Superior temporal gyrus (tissue), 1 donor: ENCODE measurements around the gene FGF14.

Experiments used
- DNase-seq: peaks from one replicate; pipeline ENCODE4 v3.0.0-alpha.2; 2016; ENCODE audit errors: extremely low spot score

The FGF14 gene

DNA sequence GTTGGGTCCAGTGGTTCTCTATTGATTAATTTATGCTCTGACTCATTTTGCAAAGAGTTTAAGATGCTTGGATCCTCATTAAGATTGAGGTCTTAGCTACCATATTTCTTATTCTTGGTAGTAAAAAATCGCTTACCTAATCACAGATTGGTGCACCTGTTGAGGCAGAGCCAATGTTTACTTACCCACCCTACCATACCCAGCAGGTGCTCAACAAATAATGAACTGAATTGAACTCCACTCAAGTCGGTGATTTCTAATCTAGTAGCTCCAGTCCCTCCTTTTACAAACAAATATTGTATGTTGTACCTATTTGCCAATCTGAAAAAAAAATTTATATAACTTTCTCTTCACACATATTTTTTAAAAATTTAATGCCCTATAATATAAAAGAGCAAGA lies 361.0 kb downstream of the FGF14 start:
- DNase-seq: no peak

DNA sequence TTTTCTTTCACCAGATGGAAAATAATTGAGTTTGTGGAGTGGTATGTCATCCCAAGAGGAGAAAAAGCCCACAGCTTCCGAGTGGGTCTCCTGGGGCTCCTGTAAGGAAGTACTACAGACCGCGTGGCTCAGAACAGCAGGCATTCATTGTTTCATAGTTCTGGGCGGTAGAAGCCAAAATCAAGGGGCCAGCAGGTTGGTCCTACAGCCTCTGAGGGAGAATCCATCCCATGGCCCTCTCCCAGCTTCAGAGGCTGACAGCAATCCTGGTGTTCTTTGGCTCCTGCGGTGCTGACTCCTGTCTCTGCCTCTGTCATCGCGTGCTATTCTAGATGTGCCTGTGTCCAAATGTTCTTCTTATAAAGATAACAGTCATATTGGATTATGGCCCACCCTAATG lies 362.6 kb downstream of the FGF14 start:
- DNase-seq: no peak

DNA sequence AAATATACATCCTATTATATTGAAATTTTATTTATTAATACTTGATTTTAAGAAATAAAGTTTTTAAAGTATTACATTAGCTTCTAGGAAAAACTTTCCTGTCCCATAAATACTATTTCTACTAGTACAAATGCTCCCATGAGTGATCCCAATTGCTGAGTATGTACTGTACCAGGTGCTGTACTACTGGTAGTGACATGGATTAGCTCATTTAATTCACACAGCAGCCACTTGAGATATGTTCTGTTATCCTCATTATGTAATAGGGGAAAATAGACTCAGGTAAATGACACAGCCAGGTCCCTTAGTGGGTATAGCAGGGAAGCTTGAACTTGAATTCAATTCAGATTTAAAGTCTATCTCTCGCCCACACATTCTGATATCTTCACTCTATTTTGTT lies 363.1 kb downstream of the FGF14 start:
- DNase-seq: no peak

DNA sequence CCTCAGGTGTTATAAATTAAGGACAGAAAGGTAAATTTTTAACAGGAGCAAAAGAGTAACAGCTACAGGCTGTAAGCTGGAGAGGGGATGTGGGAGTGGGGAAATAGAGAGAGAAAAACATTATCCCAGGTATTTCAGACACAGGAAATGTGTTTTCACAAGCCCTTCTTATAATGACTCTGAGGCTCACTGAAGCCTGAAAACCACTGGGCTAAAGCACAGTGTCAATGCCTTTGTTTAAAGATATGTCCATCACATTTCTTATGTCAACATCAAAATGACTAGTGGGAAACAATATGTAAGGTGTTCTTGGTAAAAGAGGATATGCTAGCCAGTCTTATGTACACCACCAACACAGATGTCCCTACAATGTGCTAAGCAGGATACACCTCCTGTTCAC lies 365.9 kb downstream of the FGF14 start:
- no peak for DNase-seq

DNA sequence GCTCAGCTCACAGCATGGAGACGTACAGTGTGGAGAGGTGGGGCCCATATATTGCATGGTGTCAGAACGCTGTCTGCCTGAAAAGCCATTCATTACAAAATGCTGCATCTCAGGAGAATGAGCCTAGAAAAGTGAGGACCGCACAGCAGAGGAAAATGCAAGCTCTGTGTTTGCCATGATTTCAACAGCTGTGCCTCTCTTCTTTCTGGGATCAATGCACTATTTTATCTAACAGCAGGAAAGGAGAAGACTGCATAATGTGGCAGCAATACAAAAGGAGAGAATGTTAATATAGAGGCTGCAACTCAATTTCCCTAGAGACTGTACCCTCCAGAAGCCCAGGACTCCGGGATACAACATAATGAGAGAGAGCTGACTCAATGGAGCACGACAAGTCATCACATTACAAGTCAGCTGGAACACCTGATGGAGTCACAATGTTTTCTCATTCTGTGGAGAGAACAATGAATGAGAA lies 368.0 kb downstream of the FGF14 start:
- DNase-seq: no peak

DNA sequence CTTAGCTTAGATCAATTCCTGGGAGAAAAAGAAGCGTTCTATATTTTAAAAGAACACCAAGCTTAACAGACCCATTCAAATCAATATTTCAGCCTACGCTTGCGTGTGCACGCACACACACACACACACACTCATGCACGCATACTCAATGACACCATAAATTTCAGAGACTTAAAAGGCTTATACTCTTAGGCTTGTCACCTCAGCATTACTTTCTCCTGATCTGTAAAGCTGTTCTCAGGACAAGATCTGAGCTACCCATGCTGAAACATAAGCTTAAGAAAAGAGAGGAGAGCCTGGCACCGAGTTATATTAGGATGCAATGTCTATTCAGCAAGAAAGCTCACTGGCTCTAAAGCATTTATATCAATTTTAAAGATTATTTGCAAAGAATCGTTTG lies 368.5 kb downstream of the FGF14 start:
- no peak for DNase-seq

DNA sequence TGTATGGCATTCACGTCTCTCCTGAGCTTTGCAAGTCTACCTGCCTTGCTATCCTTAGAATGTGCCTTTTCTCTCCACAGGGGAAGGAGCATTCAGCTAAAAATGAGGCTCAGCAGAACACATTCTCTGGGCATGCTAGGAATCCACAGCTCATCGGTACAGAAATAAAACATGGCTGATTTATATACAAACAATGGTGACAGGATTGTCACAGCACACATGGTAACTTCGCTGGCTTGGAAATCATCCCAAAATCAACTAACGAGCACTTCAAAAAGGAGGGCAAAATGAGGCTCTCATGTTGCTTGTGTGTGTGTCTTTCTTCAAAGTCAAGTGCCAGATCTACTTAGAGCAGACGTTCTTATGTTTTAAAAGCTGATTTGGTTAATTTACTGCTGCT lies 373.0 kb downstream of the FGF14 start:
- DNase-seq: no peak

DNA sequence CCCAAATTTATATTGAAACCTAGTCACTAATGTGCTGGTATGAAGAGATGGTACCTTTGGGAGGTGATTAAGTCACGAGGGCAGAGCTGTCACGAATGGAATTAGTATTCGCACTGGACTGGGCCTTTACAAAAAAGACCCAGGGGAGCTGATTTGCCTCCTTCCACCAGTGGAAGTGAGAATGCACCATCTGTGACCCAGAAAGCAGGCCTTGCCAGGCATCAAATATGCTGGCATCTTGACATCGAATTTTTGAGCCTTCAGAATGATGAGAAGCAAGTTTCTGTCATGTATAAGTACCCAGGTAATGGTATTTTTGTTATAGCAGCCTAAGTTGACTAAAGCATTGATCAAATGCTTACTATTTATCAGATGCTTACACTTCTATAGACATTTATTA lies 373.6 kb downstream of the FGF14 start:
- DNase-seq: no peak

DNA sequence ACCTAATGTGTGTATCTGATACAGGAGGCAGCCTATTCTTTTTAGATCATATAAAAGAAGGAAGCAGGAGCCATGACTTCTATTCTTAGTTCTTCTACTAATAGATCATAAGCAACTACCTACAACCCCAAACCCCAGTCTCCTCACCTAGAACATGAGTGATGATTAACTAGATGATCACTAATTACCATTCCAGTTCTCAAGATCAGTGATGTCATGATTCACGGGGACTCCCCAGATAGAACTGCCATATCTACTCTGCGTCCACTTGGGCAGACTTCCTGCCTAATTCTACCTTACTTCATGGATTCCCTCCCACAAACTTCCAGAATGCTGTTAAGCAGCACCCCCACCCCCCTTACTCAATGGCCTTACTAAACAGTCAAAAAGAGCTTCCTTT lies 380.1 kb downstream of the FGF14 start:
- DNase-seq: no peak

DNA sequence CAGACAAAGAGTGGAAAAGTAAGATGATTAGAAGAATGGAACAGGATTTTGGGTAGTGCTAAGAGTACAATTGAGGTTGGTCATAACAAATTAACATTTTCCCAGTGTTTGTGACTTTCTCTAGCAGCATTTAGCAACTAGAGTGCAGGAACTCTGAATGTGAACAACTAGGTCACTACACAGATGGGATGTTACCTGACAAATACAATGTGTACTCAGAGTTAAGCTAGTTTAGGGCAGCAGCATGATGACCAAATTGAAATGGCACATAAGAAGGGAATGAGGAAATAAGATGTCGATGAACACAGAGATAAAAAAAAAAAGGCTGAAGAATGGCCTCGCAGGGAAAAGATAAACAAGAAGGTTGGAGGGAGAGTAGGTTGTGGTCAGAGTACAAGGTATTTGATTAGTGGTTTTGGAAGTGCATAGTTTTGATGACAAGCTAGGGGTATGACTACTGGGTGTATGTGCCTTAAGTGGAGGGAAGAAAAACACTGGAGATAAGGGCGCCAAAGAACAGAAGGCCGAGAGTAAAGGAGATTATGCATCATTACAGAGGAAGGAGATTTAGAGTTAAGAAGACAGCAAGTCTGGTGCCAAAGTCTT lies 381.1 kb downstream of the FGF14 start:
- DNase-seq: no peak

DNA sequence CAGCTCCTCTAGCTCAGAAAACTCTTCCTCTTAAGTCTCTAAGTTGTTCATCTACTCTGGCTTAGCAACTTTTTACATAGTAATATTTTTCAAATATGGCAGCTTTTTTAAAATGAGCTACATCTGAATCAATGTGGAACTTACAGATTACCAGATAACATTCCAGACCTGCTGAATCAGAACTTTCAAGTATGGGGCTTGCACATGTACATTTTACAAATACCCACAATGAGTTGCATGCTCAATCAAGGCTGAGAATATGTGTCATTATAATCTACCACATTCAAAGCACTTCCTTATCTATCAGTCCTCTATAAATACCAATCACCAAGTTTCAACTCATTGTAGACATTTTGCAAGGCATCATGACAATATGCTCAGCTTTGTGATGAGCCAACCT lies 383.1 kb downstream of the FGF14 start:
- DNase-seq: no peak

DNA sequence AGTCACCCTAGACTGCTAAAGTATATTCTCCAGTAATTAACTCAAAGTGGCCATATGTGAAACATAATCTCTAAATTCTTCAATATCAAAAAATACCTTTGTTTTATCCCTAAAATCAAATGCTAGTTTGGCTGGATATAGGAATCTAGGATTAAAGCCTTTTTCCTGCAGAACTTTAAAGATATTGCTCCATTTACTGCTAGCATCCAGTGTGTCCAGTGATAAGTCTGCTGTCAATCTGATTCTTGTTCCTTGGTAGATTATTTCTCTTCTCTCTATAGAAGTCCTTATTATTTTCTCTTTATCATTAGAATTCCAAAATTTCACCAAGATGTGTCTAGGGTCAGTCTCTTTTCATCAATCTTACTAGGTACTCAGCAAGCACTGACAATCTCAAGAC lies 384.6 kb downstream of the FGF14 start:
- DNase-seq: no peak

DNA sequence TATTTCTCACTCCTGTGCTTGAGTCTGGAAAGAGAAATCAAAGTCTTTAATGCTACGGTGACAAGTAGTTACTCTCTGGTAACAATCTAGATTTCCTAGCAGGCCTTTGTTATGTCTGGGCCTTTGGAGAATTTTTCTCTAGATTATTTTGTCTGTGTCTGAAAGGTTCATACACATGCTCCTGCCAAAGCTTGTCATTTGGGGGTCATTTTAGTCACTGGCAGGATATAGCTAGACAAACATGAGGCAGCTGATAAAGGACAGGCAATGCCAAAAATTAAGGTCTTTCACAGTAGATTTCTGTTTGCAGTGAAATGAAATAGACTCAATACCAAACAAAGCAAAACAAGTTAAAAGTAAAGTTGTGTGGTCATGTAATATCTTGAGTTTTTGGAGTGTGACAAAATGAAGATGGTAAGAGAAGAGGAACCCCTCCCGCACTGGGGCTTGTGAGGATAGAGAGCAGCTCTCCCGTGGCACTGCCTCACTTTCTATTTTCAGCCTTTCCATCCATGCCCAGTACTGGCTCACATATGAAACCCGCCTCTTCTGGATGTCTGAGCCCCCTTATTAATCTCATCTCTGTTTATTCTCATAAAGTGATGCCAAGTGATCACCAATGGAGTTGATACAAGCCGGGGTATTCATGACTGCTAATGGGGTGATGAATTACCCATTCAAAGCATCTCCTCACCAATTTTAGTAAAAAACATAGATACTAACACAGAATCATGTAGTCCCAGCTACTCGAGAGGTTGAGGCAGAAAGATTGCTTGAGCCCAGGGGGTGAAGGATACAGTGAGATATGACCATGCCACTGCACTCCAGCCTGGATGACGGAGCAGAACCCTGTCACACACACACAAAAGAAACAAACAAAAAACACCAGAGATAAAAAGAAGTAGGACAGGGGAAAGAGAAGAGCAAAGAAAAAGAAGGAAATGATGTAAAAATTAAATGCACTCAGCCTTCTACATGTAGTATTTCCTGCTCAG lies 389.3 kb downstream of the FGF14 start:
- no peak for DNase-seq

DNA sequence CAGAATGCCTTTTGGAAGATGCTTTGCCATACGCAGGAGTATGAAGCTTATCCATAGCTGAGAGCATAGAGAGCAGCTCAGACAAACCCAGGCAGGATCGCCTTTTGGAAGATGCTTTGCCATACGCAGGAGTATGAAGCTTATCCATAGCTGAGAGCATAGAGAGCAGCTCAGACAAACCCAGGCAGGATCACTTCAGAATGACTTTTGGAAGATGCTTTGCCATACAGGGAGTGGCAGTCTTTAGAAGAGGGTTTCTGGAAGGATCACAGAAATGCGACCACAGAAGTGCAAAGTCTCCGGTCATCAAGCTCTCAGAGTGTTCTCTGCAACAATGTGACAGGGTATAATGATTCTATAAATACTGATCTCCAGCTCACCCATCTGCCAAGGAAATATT lies 390.4 kb downstream of the FGF14 start:
- DNase-seq: peak; percentile 53

DNA sequence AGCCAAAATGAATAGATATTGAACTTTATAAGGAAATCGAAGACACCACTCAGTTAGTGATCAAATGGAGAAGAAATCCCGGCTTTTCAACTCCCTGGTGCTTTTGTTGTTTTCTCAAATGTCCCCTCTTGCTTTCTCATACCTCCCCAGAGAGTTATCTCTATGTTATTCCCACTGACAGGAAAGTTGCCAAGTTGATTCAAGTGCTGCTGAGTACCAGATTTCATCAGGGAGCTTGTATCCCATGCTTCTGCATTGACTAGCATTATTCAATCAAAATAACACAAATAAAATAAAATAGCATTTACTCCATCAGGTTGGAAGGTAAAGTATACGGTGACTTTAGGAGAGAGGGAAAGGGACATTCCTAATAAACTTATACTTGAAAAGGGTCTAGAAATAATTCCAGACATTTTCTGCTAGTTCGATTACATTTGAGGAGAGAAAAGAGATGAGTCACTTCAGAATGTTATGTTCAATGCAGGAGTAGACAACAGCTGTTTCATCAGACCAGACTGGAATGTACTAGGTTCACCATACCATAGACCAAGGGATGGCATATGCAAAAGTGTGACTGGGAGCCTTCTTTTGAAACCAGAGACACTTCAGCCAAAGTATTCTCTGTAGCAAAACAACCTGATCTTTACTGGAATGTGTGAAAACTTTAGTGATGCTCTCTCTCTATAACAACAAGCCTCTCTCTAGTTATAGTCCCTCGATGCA lies 397.8 kb downstream of the FGF14 start:
- no peak for DNase-seq

DNA sequence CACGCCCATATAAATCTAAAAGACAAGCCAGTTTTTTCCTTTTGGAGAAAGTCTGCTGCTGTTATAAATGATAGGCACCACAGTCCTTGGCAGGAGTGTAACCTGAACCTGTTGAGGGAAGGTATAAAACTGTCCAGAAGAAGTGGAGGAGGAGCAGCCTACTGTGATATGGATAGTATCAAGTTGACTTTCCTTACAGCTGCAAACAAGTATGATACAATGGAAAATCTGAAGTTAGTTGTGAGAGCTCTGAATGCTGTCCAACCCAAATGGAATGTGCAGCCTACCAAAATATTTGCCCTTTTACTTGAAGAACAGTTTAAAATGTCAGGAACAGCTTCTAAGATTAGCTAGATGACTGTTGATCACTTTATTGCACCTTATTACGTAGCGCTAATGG lies 399.6 kb downstream of the FGF14 start:
- DNase-seq: no peak

DNA sequence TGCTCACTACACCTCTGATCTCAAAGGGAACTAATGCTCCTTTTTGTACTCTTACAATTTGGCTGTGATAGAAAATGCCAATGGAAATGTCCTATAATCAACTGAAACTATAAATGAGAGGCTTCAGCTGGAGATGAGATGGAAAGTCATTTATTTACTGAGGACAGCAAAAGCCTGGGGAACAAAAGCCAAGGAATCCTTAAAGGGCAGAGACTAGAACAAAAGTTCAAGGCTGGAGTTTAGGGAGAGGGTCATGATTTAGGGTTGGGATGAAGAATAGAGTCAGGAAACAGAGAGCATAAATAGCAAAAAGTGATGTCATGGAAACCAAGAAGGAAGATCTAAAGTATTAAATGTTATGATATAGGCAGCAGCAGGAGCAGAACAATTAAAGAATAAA lies 401.1 kb downstream of the FGF14 start:
- DNase-seq: no peak

DNA sequence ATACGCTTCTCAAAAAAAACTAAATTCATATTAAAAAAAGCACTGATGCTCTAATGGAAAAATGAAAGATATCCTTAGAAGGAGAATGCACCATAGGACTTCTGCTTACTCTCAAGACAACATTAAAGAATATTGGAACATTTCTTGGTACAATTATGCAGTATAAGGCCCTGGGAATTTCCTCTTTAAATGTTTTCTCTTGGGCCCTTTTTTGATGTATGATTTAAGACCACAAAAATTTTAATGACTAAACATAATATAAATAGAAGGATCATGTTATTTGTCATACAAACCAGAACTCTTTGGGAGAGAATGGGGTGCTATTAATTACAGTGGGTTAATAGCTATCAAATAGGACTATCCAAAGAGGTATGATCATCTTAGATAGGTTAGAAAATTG lies 403.7 kb downstream of the FGF14 start:
- DNase-seq: no peak

DNA sequence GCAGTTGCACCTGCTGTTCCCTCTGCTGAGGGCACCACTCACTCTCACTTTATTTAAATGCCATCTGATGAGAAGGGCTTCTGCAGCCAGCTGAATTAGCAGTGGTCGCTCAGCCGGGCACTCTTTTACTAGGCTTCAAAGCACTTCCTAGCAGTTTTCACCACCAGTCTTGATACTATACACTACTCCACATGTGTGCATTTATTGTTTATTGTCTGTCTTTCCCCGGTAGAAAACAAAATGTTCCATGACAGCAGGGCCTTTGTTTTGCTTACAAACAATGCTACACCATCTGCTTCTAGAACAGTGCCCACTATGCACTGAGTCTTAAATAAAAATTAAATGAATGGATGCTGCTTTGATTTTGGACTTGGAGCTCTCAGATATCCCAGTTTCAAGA lies 404.9 kb downstream of the FGF14 start:
- DNase-seq: peak; percentile 71

DNA sequence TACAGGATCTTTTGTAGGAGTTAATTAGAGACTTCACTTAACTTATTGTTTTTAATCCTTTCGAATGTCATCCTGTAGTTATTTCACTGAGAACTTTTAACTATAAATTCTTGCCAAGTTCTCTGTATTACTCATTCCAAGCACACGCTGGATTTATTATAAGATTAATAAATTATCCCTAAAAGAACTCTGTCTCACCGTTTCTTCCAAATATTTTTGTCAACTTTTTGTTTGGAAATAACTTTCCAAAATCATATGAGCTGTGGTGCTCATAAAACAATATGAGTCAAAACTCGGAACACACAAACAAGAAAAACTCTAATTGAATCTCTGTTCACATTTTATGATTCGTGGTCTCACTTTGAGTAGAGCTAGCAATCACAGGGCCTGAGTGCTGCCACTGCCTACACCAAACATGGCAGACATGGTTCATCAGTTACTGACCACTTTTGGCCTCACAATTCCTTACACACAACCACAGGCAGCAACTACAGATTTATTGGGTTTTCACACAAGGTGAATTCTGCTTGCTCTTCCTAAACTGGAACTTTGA lies 412.0 kb downstream of the FGF14 start:
- no peak for DNase-seq

DNA sequence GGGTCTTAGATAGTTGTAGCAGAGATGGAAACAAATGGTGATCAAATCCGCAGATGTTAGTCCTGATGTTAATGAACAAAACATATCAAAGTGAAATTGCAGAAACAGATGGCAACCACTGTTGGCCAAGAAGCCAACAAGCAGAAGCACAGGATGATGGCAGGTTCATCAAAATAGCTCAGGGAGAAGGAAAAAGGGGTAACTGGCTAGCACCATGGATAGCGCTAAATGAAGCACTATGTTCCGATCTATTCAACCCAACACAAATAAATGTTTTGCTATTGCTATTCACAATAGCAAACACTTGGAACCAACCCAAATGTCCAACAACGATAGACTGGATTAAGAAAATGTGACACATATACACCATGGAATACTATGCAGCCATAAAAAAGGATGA lies 413.7 kb downstream of the FGF14 start:
- no peak for DNase-seq

DNA sequence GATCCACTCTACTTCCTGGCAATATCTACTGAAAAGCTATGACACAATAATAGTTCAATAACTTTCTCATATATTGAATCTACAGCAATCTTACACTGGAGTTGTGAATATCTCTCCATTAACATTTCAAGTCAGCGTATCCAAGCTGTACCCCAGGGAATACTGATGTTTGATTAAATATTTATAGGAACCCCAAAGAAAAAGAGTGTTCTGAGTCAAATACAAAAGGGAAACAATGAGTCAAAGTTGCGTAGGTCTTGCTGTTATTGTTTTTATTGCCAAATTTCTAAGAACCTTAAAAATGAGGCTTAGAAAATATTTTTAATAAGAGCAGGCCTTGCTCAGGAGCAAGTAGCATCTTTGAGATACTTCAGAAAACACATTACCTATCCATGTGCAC lies 415.5 kb downstream of the FGF14 start:
- no peak for DNase-seq
